KOPT-K1 (cell line): ENCODE data around the gene PHF19.
A peak's percentile ranks its signal among the peaks of the same experiment; 100 is the strongest.

Experiments used
- H3K27ac ChIP-seq: fragments of 200-600 bp; sonication (generic); 2 replicates; pipeline ENCODE4 v1.5.1; 2016; ENCODE audit warnings: antibody characterized with exemption, mild to moderate bottlenecking, low read depth, low read length; ENCODE audit not compliant: poor library complexity, severe bottlenecking
- H3K36me3 ChIP-seq: fragments of 200-600 bp; sonication (generic); 2 replicates; pipeline ENCODE4 v1.5.1; 2017; ENCODE audit warnings: antibody characterized with exemption, mild to moderate bottlenecking, low read length, moderate library complexity; ENCODE audit not compliant: insufficient read depth
- H3K9me3 ChIP-seq: fragments of 200-600 bp; sonication (generic); 2 replicates; pipeline ENCODE4 v1.5.1; 2017; ENCODE audit warnings: antibody characterized with exemption, low read length, mild to moderate bottlenecking; ENCODE audit not compliant: insufficient read depth, poor library complexity, severe bottlenecking

The PHF19 gene

DNA sequence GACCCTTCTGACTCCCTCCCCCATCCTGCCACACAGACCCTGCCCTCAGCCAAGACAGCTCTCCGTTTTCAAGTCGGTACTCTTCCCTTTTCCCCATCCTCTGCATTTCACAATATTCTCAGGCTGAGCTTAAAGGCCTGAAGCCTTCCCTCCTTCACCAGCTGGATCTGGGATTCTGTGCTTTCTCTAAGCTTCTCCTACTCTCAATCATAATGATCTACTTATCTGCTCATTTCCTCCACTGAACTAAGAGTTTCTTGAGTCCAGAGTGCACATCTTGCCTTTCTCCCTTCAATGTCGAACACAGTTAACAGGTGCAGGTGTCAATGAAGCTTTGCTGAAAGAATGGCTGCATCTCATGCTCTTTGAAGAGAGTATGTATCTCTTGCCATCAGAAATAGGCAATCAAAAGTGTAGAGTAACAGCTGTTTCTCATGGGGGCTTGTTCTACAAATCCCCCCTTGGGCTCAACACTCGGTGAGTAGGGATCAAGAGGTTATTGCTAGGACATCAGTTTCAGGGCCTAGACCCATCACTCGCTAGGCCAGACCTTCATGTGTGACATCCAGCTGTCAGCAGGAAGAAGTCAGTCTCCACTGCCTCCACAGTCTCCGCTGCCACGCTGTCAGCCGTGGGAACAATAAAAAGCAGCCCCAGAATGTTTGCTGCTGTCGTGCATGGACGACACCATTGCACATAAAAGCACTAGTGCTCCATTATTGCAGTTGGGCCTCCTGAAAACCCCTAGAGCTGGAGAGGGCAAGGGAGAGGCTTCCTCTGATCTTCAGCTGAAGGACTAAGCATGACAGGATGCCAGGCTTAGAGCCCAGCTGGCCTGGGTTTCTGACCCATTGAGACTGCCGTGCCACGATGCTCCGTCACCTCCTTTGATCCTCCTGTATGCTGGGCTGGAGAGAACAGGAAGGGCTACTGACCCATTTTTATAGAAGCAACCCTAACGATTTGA lies 25.9 kb upstream of the PHF19 start:
- no peaks in the 10 kb centered on the region for H3K9me3 ChIP-seq
- H3K27ac ChIP-seq: peak overlapping the region; percentile 74
- H3K36me3 ChIP-seq: no peaks in the 10 kb centered on the region

DNA sequence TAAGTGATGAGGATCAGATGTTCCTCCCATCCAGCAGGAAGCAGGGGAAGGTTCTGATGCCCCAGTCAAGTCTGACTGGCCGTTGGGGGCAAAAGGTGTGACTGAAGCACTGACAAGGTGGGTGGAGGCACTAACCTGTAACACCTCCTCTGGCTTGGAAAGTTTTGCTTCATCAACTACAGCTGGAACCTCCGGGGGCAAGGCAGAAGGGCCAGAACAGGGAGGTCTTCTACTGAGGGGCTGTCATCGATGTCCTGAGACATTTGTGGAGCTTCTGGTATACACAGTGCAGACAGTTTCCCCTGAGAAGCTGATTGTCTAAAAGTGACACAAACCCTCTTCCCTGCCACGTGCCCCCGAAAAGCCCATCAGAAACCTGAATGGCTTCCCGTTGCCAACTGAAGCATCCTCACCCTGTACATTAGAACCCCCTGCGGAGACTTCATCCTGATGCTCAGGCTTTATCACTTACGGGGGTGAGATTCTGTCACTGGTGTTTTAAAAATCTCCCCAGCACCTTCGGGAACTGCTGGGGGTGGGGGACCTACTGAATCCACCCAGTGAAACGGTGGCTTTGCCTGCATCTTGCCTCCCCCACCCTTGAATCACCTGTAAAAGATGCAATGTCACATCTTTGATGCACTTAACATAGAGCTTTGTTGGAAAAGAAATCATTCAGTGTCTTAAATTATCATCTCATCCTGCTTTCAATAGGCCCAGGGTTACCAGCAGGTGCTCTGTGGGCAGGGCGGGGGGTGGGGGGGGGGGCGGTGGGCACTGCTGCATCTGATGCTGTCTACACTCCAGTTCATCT lies 25.0 kb upstream of the PHF19 start:
- Histone ChIP-seq H3K36me3 (no peaks in the 10 kb centered on the region), H3K27ac (peak overlapping the region; percentile 74), H3K9me3 (no peaks in the 10 kb centered on the region)

DNA sequence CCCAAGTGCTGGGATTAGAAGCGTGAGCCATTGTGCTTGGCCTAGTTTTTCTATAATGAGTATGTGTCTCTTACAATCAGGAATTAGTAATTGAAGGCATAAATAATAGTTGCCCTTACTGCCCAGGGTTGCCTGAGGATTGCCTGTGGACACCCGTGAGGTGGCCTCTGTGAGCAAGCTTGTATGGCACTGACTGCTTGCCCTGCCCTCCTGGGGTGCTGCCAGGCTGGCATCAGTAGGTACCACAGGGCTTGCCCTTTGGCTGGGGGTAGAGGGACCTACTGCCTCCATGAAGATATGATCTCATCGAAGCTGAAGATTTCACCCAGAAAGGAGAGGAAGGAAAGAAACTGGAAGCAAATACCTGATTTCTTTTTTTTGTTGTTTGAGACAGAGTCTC lies 23.8 kb upstream of the PHF19 start:
- Histone ChIP-seq H3K27ac (peak overlapping the region; percentile 74), H3K9me3 (no peaks in the 10 kb centered on the region), H3K36me3 (no peaks in the 10 kb centered on the region)

DNA sequence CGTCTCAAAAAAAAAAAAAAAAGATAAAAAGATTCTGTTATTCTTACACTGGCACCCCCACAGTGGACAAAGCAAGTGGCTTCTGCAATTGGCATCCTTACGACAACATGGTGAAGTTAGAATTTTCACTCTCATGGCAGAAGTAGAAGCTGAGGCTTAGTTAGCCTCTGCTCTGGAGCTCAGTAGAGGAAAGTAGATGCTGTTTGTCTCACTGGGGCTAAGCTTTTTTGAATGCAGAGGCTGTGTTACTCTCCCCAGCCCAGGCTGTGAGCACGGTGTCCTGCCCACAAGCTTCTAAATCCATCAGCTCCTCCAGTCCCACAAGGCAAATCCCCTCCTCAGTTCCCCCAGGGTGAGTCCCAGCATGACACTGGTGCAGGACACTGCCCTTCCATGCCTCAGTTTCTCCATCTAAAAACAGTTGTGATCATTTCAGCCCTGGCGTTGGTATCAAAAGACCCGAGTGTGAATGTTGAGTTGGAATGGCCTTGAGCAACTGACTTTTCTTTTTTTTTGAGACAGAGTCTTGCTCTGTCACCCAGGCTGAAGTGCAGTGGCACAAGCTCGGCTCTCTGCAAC lies 22.6 kb upstream of the PHF19 start:
- Histone ChIP-seq H3K36me3 (no peaks in the 10 kb centered on the region), H3K9me3 (no peaks in the 10 kb centered on the region), H3K27ac (peak overlapping the region; percentile 45)

DNA sequence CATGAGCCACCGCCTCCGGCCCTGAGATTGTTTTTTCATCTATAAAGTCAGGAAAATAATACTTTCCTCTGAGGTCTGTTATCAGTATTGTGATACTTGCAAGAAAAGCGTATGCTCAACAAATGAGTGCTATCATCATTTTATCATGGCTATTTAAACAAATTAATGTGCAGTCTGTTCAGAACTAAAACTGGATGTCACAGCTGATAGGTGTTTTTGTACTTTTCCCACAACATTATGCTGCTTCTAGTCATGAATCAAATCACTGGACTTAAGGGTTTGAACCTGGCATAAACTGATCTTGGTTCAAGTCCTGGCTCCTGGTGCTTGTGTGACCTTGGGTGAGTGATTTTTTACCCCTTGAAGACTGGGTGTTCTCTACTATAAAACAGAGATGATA lies 21.4 kb upstream of the PHF19 start:
- no peaks in the 10 kb centered on the region for H3K36me3 ChIP-seq
- H3K9me3 ChIP-seq: no peaks in the 10 kb centered on the region
- peak overlapping the region; percentile 98 for H3K27ac ChIP-seq

DNA sequence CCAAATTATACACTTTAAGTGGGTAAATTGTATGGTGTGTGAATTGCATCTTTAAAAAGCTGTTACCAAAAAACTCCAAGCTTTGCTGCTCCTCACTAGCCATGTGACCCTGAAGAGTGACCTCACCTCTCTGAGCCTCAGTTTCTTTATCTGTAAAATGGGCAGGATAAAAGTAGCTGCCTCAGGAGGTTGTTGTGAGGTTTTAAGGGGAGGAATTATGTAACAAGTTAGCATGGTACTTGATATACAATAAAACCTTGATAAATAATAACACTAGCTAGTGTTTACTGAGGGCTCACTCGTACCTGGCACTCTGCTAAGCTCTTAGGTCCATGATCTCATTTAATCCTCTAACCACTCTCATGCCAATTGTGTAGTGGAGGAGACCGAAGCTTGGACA lies 19.0 kb upstream of the PHF19 start:
- Histone ChIP-seq H3K9me3 (no peaks in the 10 kb centered on the region), H3K27ac (peak overlapping the region; percentile 98)

DNA sequence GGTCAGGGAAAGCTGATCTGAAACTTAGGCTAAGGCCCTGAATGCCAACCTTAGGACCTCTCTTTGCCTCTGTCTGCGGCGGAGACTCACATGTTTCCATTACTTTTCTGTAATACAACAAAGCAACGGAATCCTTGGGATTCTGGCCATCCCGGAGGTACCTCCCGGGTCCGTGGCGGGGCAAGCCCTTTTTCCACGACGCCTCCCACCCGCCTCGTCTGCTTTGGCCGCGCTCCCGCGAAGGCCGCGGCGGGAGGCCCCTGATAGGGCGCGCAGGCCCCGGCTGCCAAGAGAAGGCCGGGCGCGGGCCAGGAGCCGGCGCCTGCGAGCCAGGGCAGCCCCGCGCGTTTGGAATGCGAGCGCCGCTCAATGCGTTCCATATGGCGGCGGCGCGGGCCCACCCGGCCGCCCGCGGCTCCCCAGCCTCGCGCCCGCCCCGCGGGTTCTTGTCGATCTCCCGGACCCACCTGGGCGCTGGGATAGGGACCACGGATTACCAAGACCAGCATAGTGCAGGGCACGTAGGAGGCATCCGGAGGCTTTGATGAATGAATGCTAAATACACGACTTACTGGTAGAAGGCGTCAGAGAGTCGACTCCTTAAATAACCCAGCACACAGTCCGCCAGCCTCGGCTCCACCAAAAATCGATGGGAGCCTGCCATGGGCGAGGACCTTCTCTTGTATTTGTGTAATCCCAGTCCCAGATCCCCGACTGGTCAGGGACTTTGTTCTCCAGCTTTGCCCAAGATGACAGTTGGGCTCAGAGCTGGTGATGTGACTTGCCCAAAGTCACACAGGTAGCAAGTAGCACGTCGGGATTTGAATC lies 17.5 kb upstream of the PHF19 start:
- H3K9me3 ChIP-seq: no peaks in the 10 kb centered on the region
- no peaks in the 10 kb centered on the region for H3K36me3 ChIP-seq
- H3K27ac ChIP-seq: peak overlapping the region; percentile 98

More for the DNA sequence above, 19.0 kb upstream of the PHF19 start:
- H3K36me3 ChIP-seq: no peaks in the 10 kb centered on the region

DNA sequence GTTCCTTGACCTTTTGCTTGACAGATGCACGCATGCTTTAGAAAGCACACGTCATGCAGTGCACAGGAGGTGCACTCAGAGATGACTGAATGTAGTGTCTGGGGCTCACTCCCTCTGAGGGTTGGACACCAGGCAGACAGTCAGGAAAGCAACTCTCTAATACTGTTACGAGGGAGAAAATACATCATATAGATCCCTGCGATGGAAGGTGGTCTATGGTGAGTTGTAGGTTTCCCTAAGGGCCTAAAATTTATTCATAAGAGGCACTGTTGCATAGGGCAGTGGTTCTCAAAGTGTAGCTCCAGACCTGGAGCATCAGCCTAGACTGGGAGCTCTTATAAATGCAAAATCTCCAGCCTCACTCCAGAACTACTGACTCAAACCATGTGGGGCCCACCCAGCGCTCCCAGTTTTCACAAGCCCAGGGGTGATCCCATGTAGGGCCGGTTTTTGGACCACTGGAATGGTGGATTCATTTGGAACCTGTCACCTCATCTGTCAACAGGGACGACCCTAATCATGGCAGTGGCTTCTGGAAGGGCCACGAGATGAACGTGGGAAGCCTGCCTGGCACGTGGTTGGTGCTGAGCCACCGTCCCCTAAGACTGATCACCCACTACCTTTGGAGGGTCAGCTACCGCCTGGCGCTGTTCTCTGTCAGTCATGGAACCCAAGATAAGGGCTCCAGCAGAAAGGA lies 16.8 kb upstream of the PHF19 start:
- Histone ChIP-seq H3K27ac (peak overlapping the region; percentile 98), H3K36me3 (no peaks in the 10 kb centered on the region), H3K9me3 (no peaks in the 10 kb centered on the region)

DNA sequence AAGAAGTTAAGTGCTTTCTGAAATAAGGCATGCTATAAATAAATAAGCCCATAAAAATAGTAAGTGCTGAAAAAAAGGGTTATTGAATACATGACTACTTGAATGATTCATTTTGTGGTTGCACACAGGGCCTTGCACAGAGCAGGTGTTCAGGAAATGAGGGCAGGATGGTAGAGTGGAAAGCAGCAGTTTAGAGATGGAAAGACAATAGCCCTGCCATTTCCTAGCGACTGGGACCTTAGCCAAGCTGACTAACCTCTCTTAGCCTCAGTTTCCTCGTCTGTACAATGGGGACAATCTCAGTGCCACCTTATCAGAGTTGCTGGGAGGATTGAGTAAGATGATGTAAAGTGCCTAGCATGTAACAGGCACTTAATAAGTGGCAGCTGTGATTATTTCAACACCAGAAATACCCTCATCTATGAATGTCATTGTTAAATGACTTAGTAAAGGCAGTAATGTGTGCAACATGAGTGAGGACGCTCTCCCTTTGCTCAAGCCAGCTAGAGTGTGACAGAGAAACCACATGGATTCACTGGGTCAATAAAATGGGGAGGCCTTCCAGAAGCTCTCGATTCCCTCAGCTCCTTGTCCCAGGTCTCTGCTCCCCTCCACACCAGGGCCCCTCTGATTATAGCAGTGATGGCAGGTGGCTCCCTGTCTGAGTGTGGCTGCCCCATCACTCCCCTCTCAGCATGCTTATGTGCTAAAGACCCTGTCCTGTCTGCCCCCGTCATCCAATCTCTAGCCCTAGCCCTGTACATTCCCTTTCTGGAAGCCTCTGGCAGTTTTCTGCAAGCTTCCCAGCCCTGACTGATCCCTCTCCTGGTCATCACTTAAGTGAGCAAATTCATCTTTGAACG lies 16.0 kb upstream of the PHF19 start:
- H3K27ac ChIP-seq: peak overlapping the region; percentile 98
- H3K36me3 ChIP-seq: no peaks in the 10 kb centered on the region
- H3K9me3 ChIP-seq: no peaks in the 10 kb centered on the region

DNA sequence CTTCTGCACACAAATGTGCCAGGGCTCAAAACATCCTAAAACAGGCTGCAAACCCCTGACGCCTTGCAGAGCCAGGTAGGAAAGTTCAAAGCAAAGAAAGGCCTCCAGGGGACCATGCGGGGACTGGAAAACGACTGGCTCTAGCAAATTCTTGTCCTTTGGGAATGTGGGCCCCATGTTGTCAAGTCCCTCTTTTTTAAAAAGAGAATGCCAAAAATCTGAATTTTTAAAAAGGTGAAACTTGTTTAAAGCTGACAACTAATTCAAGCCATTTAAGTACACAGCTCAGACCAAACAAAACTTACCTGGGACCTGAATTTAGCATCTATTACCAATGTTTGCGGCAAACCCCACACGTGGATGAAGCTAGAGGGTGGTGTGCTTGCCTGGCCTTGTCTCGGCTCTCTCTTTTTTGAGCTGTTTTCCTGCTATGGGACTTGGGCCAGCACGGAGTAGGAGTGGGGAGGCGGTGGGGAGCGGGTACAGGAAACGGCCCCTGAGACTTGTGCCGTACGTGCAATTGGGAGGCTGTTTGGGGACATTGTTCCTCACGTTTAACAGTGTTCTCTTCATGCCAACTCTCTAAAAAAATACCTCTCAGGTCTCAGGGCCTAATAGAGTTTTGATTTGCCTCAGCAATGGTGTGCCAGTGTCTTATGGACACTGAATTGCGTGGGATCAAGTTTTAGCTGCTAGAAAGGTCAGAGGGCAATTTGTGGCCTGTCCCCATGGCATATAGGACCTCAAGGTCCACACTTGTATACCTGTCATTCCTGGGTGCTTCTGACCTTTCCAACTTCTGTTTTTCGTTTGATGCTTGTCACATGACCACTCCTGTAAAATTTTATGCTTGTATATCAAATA lies 15.1 kb upstream of the PHF19 start:
- Histone ChIP-seq H3K36me3 (no peaks in the 10 kb centered on the region), H3K9me3 (no peaks in the 10 kb centered on the region), H3K27ac (peak overlapping the region; percentile 98)

DNA sequence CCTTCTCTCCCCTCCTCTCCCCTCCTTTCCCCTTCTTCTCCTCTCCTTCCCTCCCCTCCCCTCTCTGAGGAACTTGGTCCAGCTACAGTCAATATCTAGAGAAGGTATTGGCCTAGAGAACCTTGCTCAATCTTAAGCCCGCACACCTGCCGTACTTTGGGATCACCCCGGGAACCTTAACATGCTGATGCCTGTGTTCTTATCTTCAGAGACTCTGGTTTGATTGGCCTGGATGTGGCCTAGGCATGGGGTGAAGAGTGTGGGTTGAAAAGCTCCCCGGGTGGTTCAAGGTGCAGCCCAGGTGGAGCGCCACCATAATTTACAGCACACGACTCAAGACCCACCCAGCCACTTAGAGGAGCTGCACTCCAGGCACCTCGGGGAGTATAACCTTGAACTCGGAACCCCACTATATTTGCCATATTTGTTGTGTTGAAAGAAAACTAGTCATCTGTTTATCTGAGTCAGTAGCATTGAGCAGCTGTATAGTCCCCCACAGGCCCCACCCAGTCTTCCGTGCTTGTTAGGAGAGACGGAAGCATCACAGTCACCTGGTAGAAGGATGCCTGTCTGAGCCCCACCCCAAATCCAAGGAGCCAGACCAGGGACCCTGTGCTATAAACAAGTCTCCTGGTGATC lies 14.4 kb upstream of the PHF19 start:
- H3K9me3 ChIP-seq: no peaks in the 10 kb centered on the region
- H3K27ac ChIP-seq: peak overlapping the region; percentile 98
- no peaks in the 10 kb centered on the region for H3K36me3 ChIP-seq
